Amniotic epithelial cell (primary cell): ENCODE results near the gene SSPN.

Experiments used
- DNase-seq: peaks from one replicate; pipeline ENCODE4 v3.0.0-alpha.2; 2010; ENCODE audit warnings: low read depth

The SSPN gene

GRCh38 chr12:26187014-26187798, 8.2 kb upstream of the SSPN start:
- DNase-seq, result no peak

- DNase-seq, result peak; percentile 39
These were observed 7.2 kb upstream of the SSPN start for GRCh38 chr12:26188127-26188526.

- DNase-seq, result peak; percentile 29
These were observed 6.7 kb upstream of the SSPN start for GRCh38 chr12:26188641-26189040.

GRCh38 chr12:26192142-26192541, 3.2 kb upstream of the SSPN start:
- DNase-seq, result no peak

- no peak for DNase-seq
These were observed 1.8 kb upstream of the SSPN start for GRCh38 chr12:26193539-26193938.

GRCh38 chr12:26195641-26196420, 458 bp downstream of the SSPN start:
- peak; percentile 40 for DNase-seq

GRCh38 chr12:26196421-26196716, 996 bp downstream of the SSPN start:
- DNase-seq, result peak; percentile 25

GRCh38 chr12:26197832-26198231, 2.5 kb downstream of the SSPN start:
- DNase-seq, result no peak

GRCh38 chr12:26198742-26199141, 3.4 kb downstream of the SSPN start:
- DNase-seq, result peak; percentile 52

- DNase-seq, result no peak
These were observed 7.9 kb downstream of the SSPN start for GRCh38 chr12:26203167-26203780.

- DNase-seq, result no peak
These were observed 9.4 kb downstream of the SSPN start for GRCh38 chr12:26204612-26205289.

- DNase-seq, result no peak
These were observed 9.9 kb downstream of the SSPN start for GRCh38 chr12:26205298-26205697.

- no peak for DNase-seq
These were observed 10.6 kb downstream of the SSPN start for GRCh38 chr12:26205941-26206340.

- DNase-seq, result no peak
These were observed 16.0 kb downstream of the SSPN start for GRCh38 chr12:26211331-26211730.

- DNase-seq, result no peak
These were observed 17.0 kb downstream of the SSPN start for GRCh38 chr12:26212396-26212795.

GRCh38 chr12:26212988-26213387, 17.6 kb downstream of the SSPN start:
- DNase-seq, result no peak

- no peak for DNase-seq
These were observed 18.7 kb downstream of the SSPN start for GRCh38 chr12:26214121-26214520.

- no peak for DNase-seq
These were observed 24.4 kb downstream of the SSPN start for GRCh38 chr12:26219736-26220135.

- DNase-seq, result no peak
These were observed 29.3 kb downstream of the SSPN start for GRCh38 chr12:26224657-26225056.

- no peak for DNase-seq
These were observed 30.7 kb downstream of the SSPN start for GRCh38 chr12:26226122-26226521.

- DNase-seq, result no peak
These were observed 31.4 kb downstream of the SSPN start for GRCh38 chr12:26226629-26227360.

GRCh38 chr12:26227361-26227745, 32.0 kb downstream of the SSPN start:
- no peak for DNase-seq
